Activated naive CD8-positive, alpha-beta T cell treated with anti-CD3 and anti-CD28 coated beads for 36 hours (primary cell): ENCODE results near the gene KCNK1. TPM values are rescaled to one million over a fixed set of nuclear protein-coding genes. Genes with fewer than 3 reads are reported as not detected.
"Not testable (repeated sequence)": the region's sequence is repeated elsewhere in the genome, so short reads cannot be mapped to it uniquely, and the experiment has no call there.

Experiments
- DNase-seq: peaks from one replicate; pipeline ENCODE4 v3.0.0; 2021
- H3K27ac Mint-ChIP-seq: one replicate; pipeline ENCODE4 v1.8.0; 2022; ENCODE audit warnings: mild to moderate bottlenecking, moderate library complexity, mixed read lengths
- H3K27me3 Mint-ChIP-seq: one replicate; pipeline ENCODE4 v1.8.0; 2022; ENCODE audit warnings: mild to moderate bottlenecking, mixed read lengths
- H3K36me3 Mint-ChIP-seq: one replicate; pipeline ENCODE4 v1.8.0; 2021; ENCODE audit warnings: mild to moderate bottlenecking, mixed read lengths
- H3K4me1 Mint-ChIP-seq: one replicate; pipeline ENCODE4 v1.8.0; 2021; ENCODE audit warnings: mixed read lengths
- H3K4me3 Mint-ChIP-seq: one replicate; pipeline ENCODE4 v1.8.0; 2022; ENCODE audit warnings: mild to moderate bottlenecking, moderate library complexity, mixed read lengths
- H3K9me3 Mint-ChIP-seq: one replicate; pipeline ENCODE4 v1.8.0; 2022; ENCODE audit warnings: mixed read lengths
- total RNA-seq, 2 experiments: library from RNA; stranded (reverse); gene quantifications; one replicate each; pipeline ENCODE4 v1.2.3, GENCODE V29; 2021

The KCNK1 gene
- total RNA-seq, 2 experiments from 2014 or later, result not detected

GRCh38 chr1:233664253-233664652, 50.3 kb downstream of the KCNK1 start:
- no peak overlapping the region for H3K4me3 Mint-ChIP-seq

DNA sequence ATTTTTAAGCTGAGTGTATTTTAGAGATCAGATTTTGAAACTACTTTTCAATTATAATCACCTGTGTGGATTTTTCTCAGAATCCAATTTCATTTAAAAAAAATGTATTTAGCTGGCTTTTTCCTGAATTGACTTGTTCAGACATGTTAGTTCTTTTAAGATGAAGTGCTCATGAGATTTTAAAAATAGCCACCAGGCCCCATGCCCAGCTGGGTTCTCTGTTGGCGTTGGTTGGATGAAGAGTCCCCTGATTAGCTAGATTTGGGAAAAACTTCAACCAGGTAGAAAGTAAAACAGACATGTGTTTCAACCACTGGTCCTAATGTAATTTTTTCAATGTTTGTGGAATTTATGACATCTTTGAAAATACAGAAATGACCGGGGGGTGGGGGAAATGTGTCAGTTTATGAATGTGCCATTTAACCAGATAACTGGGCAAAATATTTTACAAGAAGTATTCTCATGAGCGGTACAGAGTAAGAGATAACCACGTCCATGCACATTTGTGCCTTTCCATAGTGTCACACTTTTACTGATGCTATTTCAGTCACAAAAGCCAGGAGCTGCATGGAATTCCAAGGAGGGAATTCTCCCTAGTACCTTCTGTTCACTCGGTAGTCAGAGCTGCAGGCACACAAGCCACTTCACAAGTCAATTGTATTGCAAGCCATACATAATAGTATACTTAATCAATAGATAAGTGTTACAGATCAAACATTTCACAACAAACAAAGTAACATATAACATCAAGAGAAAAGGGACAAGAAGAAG, 51.1 kb downstream of the KCNK1 start:
- Mint-ChIP-seq H3K4me3 (no peak overlapping the region), H3K9me3 (no peaks in the 10 kb centered on the region), H3K36me3 (no peaks in the 10 kb centered on the region), H3K27ac (no peak overlapping the region), H3K4me1 (no peaks in the 10 kb centered on the region), H3K27me3 (no peaks in the 10 kb centered on the region)
- DNase-seq, result no peak

More at GRCh38 chr1:233664253-233664652, 50.3 kb downstream of the KCNK1 start:
- DNase-seq, result no peak
- no peaks in the 10 kb centered on the region for H3K9me3 Mint-ChIP-seq
- no peak overlapping the region for H3K27ac Mint-ChIP-seq
- H3K4me1 Mint-ChIP-seq, result no peaks in the 10 kb centered on the region
- H3K36me3 Mint-ChIP-seq, result no peaks in the 10 kb centered on the region
- H3K27me3 Mint-ChIP-seq, result no peaks in the 10 kb centered on the region

GRCh38 chr1:233665575-233666270, 51.8 kb downstream of the KCNK1 start:
- H3K4me3 Mint-ChIP-seq, result no peak overlapping the region
- no peaks in the 10 kb centered on the region for H3K27me3 Mint-ChIP-seq
- no peak overlapping the region for H3K27ac Mint-ChIP-seq
- DNase-seq, result no peak
- no peaks in the 10 kb centered on the region for H3K36me3 Mint-ChIP-seq
- no peaks in the 10 kb centered on the region for H3K4me1 Mint-ChIP-seq
- no peaks in the 10 kb centered on the region for H3K9me3 Mint-ChIP-seq

GRCh38 chr1:233667741-233668140, 53.8 kb downstream of the KCNK1 start:
- no peak overlapping the region for H3K4me3 Mint-ChIP-seq
- H3K27me3 Mint-ChIP-seq, result no peaks in the 10 kb centered on the region
- H3K9me3 Mint-ChIP-seq, result no peaks in the 10 kb centered on the region
- DNase-seq, result no peak
- no peak overlapping the region for H3K27ac Mint-ChIP-seq
- H3K36me3 Mint-ChIP-seq, result no peaks in the 10 kb centered on the region
- no peaks in the 10 kb centered on the region for H3K4me1 Mint-ChIP-seq

GRCh38 chr1:233668146-233668724, 54.3 kb downstream of the KCNK1 start:
- no peak overlapping the region for H3K4me3 Mint-ChIP-seq

GRCh38 chr1:233668725-233669294, 54.9 kb downstream of the KCNK1 start:
- Mint-ChIP-seq H3K27ac (no peak overlapping the region), H3K36me3 (no peaks in the 10 kb centered on the region), H3K27me3 (peaks cover 4% of the 10 kb centered on the region), H3K9me3 (no peaks in the 10 kb centered on the region), H3K4me3 (no peak overlapping the region), H3K4me1 (no peaks in the 10 kb centered on the region)
- no peak for DNase-seq

More at GRCh38 chr1:233668146-233668724, 54.3 kb downstream of the KCNK1 start:
- no peak for DNase-seq
- Mint-ChIP-seq H3K27me3 (peaks cover 2% of the 10 kb centered on the region), H3K27ac (no peak overlapping the region), H3K36me3 (no peaks in the 10 kb centered on the region), H3K4me1 (no peaks in the 10 kb centered on the region), H3K9me3 (no peaks in the 10 kb centered on the region)

GRCh38 chr1:233670363-233670762, 56.5 kb downstream of the KCNK1 start:
- not testable (repeated sequence) for H3K27ac Mint-ChIP-seq, H3K36me3 Mint-ChIP-seq, H3K4me1 Mint-ChIP-seq, H3K4me3 Mint-ChIP-seq, H3K9me3 Mint-ChIP-seq, DNase-seq, H3K27me3 Mint-ChIP-seq

DNA sequence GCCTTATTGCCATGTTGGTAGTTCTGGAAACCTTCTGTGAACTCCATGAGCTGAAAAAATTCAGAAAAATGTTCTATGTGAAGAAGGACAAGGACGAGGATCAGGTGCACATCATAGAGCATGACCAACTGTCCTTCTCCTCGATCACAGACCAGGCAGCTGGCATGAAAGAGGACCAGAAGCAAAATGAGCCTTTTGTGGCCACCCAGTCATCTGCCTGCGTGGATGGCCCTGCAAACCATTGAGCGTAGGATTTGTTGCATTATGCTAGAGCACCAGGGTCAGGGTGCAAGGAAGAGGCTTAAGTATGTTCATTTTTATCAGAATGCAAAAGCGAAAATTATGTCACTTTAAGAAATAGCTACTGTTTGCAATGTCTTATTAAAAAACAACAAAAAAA, 57.4 kb downstream of the KCNK1 start:
- H3K27ac Mint-ChIP-seq, result no peak overlapping the region
- DNase-seq, result no peak
- no peaks in the 10 kb centered on the region for H3K9me3 Mint-ChIP-seq
- no peaks in the 10 kb centered on the region for H3K4me1 Mint-ChIP-seq
- H3K4me3 Mint-ChIP-seq, result no peak overlapping the region
- no peaks in the 10 kb centered on the region for H3K36me3 Mint-ChIP-seq
- peaks cover 4% of the 10 kb centered on the region for H3K27me3 Mint-ChIP-seq

GRCh38 chr1:233672732-233673131, 58.8 kb downstream of the KCNK1 start:
- H3K9me3 Mint-ChIP-seq, result no peaks in the 10 kb centered on the region
- peaks cover 4% of the 10 kb centered on the region for H3K27me3 Mint-ChIP-seq
- no peaks in the 10 kb centered on the region for H3K4me1 Mint-ChIP-seq
- no peak overlapping the region for H3K4me3 Mint-ChIP-seq
- H3K36me3 Mint-ChIP-seq, result no peaks in the 10 kb centered on the region
- no peak for DNase-seq
- no peak overlapping the region for H3K27ac Mint-ChIP-seq

DNA sequence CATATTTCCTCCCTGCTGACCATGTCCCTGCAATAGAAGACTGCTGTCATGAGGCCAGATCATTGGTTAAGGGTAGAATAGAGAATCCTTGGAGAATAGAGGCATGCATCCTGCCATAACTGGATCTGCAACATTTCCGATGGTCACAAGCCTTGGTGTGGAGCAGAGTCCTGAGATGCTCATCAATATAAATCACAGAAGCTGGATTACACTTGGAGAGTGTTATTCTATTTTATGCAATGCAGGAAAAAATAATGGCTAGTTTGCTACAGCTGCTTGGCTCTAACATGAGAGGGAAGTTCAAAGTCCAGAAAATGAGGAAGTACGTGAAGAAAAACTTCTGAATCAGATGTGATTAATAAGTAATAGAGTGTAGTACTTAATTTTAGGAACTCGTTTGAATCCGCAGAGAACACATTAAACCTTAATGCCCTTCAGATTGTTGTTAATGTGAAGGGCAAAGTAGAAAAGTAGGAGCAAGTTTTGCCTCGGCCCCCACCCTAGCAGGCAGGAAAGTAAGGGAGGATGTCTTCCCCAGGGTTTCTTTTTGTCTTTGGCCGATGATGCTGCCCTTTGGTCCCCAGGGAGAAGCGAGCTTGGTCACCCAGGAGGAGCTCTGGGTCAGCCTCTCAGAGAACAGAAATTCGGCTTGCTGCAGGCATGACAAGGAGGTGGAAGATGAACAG, 59.5 kb downstream of the KCNK1 start:
- H3K9me3 Mint-ChIP-seq, result no peaks in the 10 kb centered on the region
- H3K27ac Mint-ChIP-seq, result no peak overlapping the region
- DNase-seq, result no peak
- H3K36me3 Mint-ChIP-seq, result no peaks in the 10 kb centered on the region
- peaks cover 4% of the 10 kb centered on the region for H3K27me3 Mint-ChIP-seq
- H3K4me1 Mint-ChIP-seq, result no peaks in the 10 kb centered on the region
- no peak overlapping the region for H3K4me3 Mint-ChIP-seq

GRCh38 chr1:233673947-233674431, 60.1 kb downstream of the KCNK1 start:
- Mint-ChIP-seq H3K36me3 (no peaks in the 10 kb centered on the region), H3K9me3 (no peaks in the 10 kb centered on the region), H3K27me3 (peaks cover 4% of the 10 kb centered on the region), H3K27ac (no peak overlapping the region), H3K4me1 (no peaks in the 10 kb centered on the region), H3K4me3 (no peak overlapping the region)
- DNase-seq, result no peak

GRCh38 chr1:233675446-233675845, 61.5 kb downstream of the KCNK1 start:
- peaks cover 4% of the 10 kb centered on the region for H3K27me3 Mint-ChIP-seq
- H3K27ac Mint-ChIP-seq, result no peak overlapping the region

DNA sequence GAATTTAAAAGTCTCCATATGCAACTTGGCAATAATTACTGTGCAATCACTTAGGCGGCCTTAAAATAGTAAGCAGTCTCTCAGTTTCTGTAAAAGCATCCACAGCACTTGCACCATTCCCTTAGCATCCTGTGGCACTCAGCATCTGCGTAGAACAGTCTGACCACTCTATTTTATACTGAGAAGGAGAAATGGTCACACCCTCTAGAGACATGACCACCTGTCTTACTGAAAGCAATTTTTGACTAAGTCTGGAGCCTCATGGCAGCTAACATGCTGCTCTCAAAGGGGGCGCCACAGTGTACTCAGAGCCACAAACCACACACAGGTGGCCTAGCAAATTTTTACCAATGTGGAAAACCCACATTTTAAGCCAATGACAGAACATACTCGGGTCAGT, 62.0 kb downstream of the KCNK1 start:
- Mint-ChIP-seq H3K27me3 (peaks cover 4% of the 10 kb centered on the region), H3K9me3 (no peaks in the 10 kb centered on the region), H3K4me1 (no peaks in the 10 kb centered on the region), H3K4me3 (no peak overlapping the region), H3K27ac (no peak overlapping the region), H3K36me3 (no peaks in the 10 kb centered on the region)
- no peak for DNase-seq

More at GRCh38 chr1:233675446-233675845, 61.5 kb downstream of the KCNK1 start:
- DNase-seq, result no peak
- H3K36me3 Mint-ChIP-seq, result no peaks in the 10 kb centered on the region
- no peaks in the 10 kb centered on the region for H3K4me1 Mint-ChIP-seq
- no peak overlapping the region for H3K4me3 Mint-ChIP-seq
- H3K9me3 Mint-ChIP-seq, result no peaks in the 10 kb centered on the region

GRCh38 chr1:233677690-233678354, 63.9 kb downstream of the KCNK1 start:
- Mint-ChIP-seq H3K4me1 (no peaks in the 10 kb centered on the region), H3K4me3 (no peak overlapping the region), H3K9me3 (no peaks in the 10 kb centered on the region), H3K27ac (no peak overlapping the region), H3K36me3 (no peaks in the 10 kb centered on the region), H3K27me3 (peaks cover 4% of the 10 kb centered on the region)
- DNase-seq, result no peak
